ENCODE data around the gene SLC35B4.

DNA sequence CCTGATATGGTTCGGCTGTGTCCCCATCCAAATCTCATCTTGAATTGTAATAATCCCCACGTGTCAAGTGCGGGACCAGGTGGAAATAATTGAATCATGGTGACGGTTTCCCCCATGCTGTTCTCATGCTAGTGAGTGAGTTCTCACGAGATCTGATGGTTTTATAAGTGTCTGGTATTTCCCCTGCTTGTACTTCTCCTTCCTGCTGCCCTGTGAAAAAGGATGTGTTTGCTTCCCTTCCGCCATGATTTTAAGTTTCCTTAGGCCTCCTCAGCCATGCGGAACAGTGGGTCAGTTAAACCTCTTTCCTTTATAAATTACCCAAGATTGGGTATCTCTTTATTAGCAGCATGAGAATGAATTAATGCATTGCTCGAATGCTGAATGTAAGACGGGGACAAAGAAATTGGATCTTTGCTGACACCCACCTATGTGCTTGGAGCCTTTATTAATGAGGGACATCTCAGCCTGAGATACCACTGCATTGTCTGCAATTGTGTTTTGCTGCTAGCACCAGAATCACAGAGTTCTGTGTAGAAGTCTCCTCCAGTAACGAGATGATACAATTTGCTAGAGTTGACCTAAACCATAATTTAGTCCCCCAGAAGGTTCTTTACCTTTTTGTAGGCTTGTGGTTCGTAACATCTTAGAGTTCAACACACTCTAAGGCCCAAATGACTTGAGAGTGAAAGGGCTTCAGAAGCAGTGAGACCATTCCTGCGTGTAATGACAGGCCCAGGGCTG, 28.6 kb downstream of the SLC35B4 start:
- TF ChIP-seq, protein P1, sequence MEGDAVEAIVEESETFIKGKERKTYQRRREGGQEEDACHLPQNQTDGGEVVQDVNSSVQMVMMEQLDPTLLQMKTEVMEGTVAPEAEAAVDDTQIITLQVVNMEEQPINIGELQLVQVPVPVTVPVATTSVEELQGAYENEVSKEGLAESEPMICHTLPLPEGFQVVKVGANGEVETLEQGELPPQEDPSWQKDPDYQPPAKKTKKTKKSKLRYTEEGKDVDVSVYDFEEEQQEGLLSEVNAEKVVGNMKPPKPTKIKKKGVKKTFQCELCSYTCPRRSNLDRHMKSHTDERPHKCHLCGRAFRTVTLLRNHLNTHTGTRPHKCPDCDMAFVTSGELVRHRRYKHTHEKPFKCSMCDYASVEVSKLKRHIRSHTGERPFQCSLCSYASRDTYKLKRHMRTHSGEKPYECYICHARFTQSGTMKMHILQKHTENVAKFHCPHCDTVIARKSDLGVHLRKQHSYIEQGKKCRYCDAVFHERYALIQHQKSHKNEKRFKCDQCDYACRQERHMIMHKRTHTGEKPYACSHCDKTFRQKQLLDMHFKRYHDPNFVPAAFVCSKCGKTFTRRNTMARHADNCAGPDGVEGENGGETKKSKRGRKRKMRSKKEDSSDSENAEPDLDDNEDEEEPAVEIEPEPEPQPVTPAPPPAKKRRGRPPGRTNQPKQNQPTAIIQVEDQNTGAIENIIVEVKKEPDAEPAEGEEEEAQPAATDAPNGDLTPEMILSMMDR (IDR thresholded peaks at IDR 0.05; ENCODE audit: insufficient read depth, low read length, poor library complexity, severe bottlenecking) = no peak
- TF ChIP-seq EZH2phosphoT487 (conservative IDR thresholded peaks at IDR 0.05; ENCODE audit: low read length) = no peak
